ENCODE results near the gene OXNAD1.

Gene OXNAD1

GRCh38 chr3:16300307-16300706, 35.3 kb downstream of the OXNAD1 start:
- TF ChIP-seq CTCF (conservative IDR thresholded peaks at IDR 0.05; ENCODE audit: low read length) (no peak), EZH2phosphoT487 (IDR thresholded peaks at IDR 0.05; ENCODE audit: borderline replicate concordance) (no peak)
- H3K27me3 ChIP-seq (ENCODE audit: insufficient read depth, low read length, poor library complexity, severe bottlenecking): no peaks in the 10 kb centered on the region
- H3F3A ChIP-seq (ENCODE audit: low read depth): peaks cover 3% of the 10 kb centered on the region
- H3K4me2 ChIP-seq (ENCODE audit: low read depth, low read length, poor library complexity, severe bottlenecking): peak overlapping the region; percentile 66
- H3K4me3 ChIP-seq (ENCODE audit: low read length, poor library complexity, severe bottlenecking): peak overlapping the region; percentile 37
- H3K36me3 ChIP-seq (ENCODE audit: insufficient read depth, low read length): peaks cover 50% of the 10 kb centered on the region
- H3K9me3 ChIP-seq (ENCODE audit: insufficient read depth, low read depth, low read length): 0 out of 2 replicates have a peak, but pooled peaks cover 6% of the 10 kb centered on the region
- H3K4me1 ChIP-seq (ENCODE audit: insufficient read depth, low read length, poor library complexity, severe bottlenecking): peaks cover 45% of the 10 kb centered on the region
- peak overlapping the region; percentile 21 for H3K9ac ChIP-seq (ENCODE audit: low read depth, low read length, poor library complexity, severe bottlenecking)
- H3K9me2 ChIP-seq (replicated peaks; ENCODE audit: low read depth, low read length): no peaks in the 10 kb centered on the region
- H2AFZ ChIP-seq (ENCODE audit: low read length): no peak overlapping the region
- H3K79me2 ChIP-seq (ENCODE audit: insufficient read depth, low read length): no peaks in the 10 kb centered on the region
- H4K20me1 ChIP-seq (ENCODE audit: insufficient read depth, low read length, poor library complexity, severe bottlenecking): no peaks in the 10 kb centered on the region

DNA sequence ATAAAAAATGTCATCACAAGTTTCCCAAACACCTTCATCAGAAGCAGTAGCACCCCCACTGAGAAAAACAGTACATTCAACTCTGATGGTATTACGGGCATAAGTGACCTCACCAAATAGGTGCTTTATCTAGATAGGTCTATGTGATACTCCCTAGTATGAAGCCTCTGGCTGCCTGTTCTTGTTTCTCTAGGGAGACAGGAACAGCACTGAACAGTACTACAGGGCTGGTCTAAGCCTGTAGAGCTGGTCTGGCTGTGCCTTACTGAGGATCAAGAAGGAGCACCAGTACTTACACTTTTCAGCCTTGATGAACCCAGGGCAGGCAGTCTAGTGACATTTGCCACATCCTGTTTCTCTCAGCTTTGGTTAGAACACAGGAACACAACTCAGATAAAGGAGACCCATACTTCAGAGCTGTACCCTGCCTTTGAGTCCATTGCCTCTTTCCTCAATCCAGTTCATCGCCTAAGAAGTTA, 35.9 kb downstream of the OXNAD1 start:
- H3K9me3 ChIP-seq (ENCODE audit: insufficient read depth, low read depth, low read length): 0 out of 2 replicates have a peak, but pooled peaks cover 6% of the 10 kb centered on the region
- H4K20me1 ChIP-seq (ENCODE audit: insufficient read depth, low read length, poor library complexity, severe bottlenecking): no peaks in the 10 kb centered on the region
- H3K36me3 ChIP-seq (ENCODE audit: insufficient read depth, low read length): peaks cover 44% of the 10 kb centered on the region
- no peaks in the 10 kb centered on the region for H3K27me3 ChIP-seq (ENCODE audit: insufficient read depth, low read length, poor library complexity, severe bottlenecking)
- H3K4me3 ChIP-seq (ENCODE audit: low read length, poor library complexity, severe bottlenecking): peak overlapping the region; percentile 54
- H3K4me1 ChIP-seq (ENCODE audit: insufficient read depth, low read length, poor library complexity, severe bottlenecking): peaks cover 45% of the 10 kb centered on the region
- peak overlapping the region; percentile 66 for H3K4me2 ChIP-seq (ENCODE audit: low read depth, low read length, poor library complexity, severe bottlenecking)
- H3K9me2 ChIP-seq (replicated peaks; ENCODE audit: low read depth, low read length): no peaks in the 10 kb centered on the region
- TF ChIP-seq EZH2phosphoT487 (IDR thresholded peaks at IDR 0.05; ENCODE audit: borderline replicate concordance): no peak
- H3F3A ChIP-seq (ENCODE audit: low read depth): peaks cover 3% of the 10 kb centered on the region
- peak overlapping the region; percentile 32 for H3K9ac ChIP-seq (ENCODE audit: low read depth, low read length, poor library complexity, severe bottlenecking)
- no peaks in the 10 kb centered on the region for H3K79me2 ChIP-seq (ENCODE audit: insufficient read depth, low read length)
- H2AFZ ChIP-seq (ENCODE audit: low read length): no peak overlapping the region

DNA sequence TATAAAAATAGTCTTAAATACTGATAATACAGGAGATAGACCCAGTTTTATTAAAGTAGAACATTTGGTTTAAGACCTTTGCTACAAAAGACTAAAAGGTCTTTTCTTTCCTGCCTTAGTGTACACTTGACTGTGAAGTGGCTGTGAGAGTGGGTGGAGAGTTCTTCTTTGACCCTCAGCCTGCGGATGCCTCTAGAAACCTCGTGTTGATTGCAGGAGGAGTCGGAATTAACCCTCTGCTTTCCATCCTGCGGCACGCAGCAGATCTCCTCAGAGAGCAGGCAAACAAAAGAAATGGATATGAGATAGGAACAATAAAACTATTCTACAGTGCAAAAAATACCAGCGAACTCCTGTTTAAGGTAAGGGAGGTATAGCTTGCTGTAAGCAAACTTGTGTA, 36.5 kb downstream of the OXNAD1 start:
- Histone ChIP-seq H4K20me1 (ENCODE audit: insufficient read depth, low read length, poor library complexity, severe bottlenecking) (no peaks in the 10 kb centered on the region), H3K4me2 (ENCODE audit: low read depth, low read length, poor library complexity, severe bottlenecking) (peak overlapping the region; percentile 66), H3K9ac (ENCODE audit: low read depth, low read length, poor library complexity, severe bottlenecking) (peak overlapping the region; percentile 32), H3K4me1 (ENCODE audit: insufficient read depth, low read length, poor library complexity, severe bottlenecking) (peaks cover 45% of the 10 kb centered on the region), H3K4me3 (ENCODE audit: low read length, poor library complexity, severe bottlenecking) (peak overlapping the region; percentile 54), H3K36me3 (ENCODE audit: insufficient read depth, low read length) (peaks cover 39% of the 10 kb centered on the region), H3F3A (ENCODE audit: low read depth) (peaks cover 3% of the 10 kb centered on the region), H2AFZ (ENCODE audit: low read length) (no peak overlapping the region), H3K9me3 (ENCODE audit: insufficient read depth, low read depth, low read length) (0 out of 2 replicates have a peak, but pooled peaks cover 6% of the 10 kb centered on the region), H3K27me3 (ENCODE audit: insufficient read depth, low read length, poor library complexity, severe bottlenecking) (no peaks in the 10 kb centered on the region), H3K9me2 (replicated peaks; ENCODE audit: low read depth, low read length) (no peaks in the 10 kb centered on the region), H3K79me2 (ENCODE audit: insufficient read depth, low read length) (no peaks in the 10 kb centered on the region)
- TF ChIP-seq EZH2phosphoT487 (IDR thresholded peaks at IDR 0.05; ENCODE audit: borderline replicate concordance) (no peak), CTCF (conservative IDR thresholded peaks at IDR 0.05; ENCODE audit: low read length) (no peak)

GRCh38 chr3:16302082-16302631, 37.1 kb downstream of the OXNAD1 start:
- H3K9ac ChIP-seq (ENCODE audit: low read depth, low read length, poor library complexity, severe bottlenecking): peak overlapping the region; percentile 32
- TF ChIP-seq CTCF (conservative IDR thresholded peaks at IDR 0.05; ENCODE audit: low read length): no peak
- no peak for TF ChIP-seq EZH2phosphoT487 (IDR thresholded peaks at IDR 0.05; ENCODE audit: borderline replicate concordance)

More at GRCh38 chr3:16302082-16302631, 37.1 kb downstream of the OXNAD1 start:
- Histone ChIP-seq H3K36me3 (ENCODE audit: insufficient read depth, low read length) (peaks cover 32% of the 10 kb centered on the region; the same call in 1 of the 2 replicates), H3K9me2 (replicated peaks; ENCODE audit: low read depth, low read length) (no peaks in the 10 kb centered on the region), H3K79me2 (ENCODE audit: insufficient read depth, low read length) (no peaks in the 10 kb centered on the region), H3K4me1 (ENCODE audit: insufficient read depth, low read length, poor library complexity, severe bottlenecking) (peaks cover 45% of the 10 kb centered on the region), H3F3A (ENCODE audit: low read depth) (peaks cover 3% of the 10 kb centered on the region), H3K4me2 (ENCODE audit: low read depth, low read length, poor library complexity, severe bottlenecking) (peak overlapping the region; percentile 66), H3K9me3 (ENCODE audit: insufficient read depth, low read depth, low read length) (0 out of 2 replicates have a peak, but pooled peaks cover 1% of the 10 kb centered on the region), H4K20me1 (ENCODE audit: insufficient read depth, low read length, poor library complexity, severe bottlenecking) (no peaks in the 10 kb centered on the region), H3K4me3 (ENCODE audit: low read length, poor library complexity, severe bottlenecking) (no peak overlapping the region), H2AFZ (ENCODE audit: low read length) (no peak overlapping the region), H3K27me3 (ENCODE audit: insufficient read depth, low read length, poor library complexity, severe bottlenecking) (no peaks in the 10 kb centered on the region)
